ENCODE measurements around the gene GLRB.
"Not testable (repeated sequence)": the region's sequence is repeated elsewhere in the genome, so short reads cannot be mapped to it uniquely, and the experiment has no call there.

The GLRB gene

GRCh38 chr4:157075811-157076577 lies at the start of gene GLRB:
GLRB (plus strand) TSS chr4:157076150; CDS start chr4:157078025, 1,875 bp downstream.
- no peak for DNase-seq

- no peak for DNase-seq
Measured at GRCh38 chr4:157035471-157035870, 40.5 kb upstream of the GLRB start.

DNA sequence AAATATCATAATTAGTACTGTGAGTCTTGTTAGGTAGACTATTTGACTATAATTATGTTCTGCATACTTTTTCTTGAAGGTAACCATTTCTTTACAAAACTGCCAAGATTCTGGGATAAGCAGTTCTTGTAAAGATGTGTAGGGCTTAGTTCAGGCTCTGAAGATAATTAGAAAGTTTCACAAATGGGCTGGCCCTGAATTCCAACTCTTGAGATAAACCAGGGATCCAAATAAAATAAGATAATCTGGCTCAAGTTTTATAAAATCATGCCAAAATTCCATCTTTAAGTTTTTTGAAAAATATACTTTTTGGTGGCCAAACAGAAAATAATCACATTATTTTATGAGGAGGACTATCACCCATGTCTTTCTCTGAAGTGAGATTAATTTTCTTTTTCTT lies 35.5 kb upstream of the GLRB start:
- no peak for DNase-seq

GRCh38 chr4:157043131-157043530 lies 32.8 kb upstream of the GLRB start:
- DNase-seq: peak; percentile 1 to 44

- DNase-seq: peak in 1 of 2 experiments; percentile 59
Measured at GRCh38 chr4:157045507-157046127, 30.3 kb upstream of the GLRB start.

- DNase-seq: no peak
Measured at GRCh38 chr4:157048248-157048647, 27.7 kb upstream of the GLRB start.

GRCh38 chr4:157050561-157050960 lies 25.4 kb upstream of the GLRB start:
- no peak for DNase-seq

DNA sequence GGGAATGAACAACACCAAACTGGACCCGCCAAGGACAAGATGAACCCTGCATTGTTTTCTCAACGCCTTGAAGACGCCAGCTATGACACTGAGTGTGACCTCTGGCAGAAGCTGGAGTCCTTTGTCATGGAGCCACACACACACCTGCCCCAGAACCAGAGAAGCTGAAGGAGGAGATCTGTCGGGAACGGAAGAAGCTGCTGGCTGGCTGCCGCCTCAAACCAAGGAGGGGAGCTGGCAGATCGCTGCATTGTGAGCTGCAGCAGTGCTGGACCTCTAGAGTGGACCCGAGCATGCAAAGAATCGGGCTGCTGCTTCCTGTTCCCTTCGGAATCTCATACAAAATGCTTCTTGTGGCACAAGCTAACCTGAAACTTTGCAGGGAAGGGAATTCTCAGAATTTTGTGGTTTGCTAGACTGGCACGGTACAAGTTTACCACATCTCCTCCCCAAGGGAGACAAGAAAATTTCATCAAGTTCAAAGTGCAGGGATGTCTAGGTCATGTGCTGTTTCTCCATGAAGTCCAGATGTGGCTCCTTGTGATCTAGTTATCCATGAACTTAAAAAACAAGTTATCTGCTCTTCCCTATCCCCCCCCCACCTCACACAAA lies 23.4 kb upstream of the GLRB start:
- no peak for DNase-seq

GRCh38 chr4:157057218-157057617 lies 18.7 kb upstream of the GLRB start:
- DNase-seq: no peak

GRCh38 chr4:157058899-157059298 lies 17.1 kb upstream of the GLRB start:
- DNase-seq: not testable (repeated sequence)

GRCh38 chr4:157072002-157072401 lies 3.9 kb upstream of the GLRB start:
- DNase-seq: peak in 1 of 2 experiments; percentile 10

DNA sequence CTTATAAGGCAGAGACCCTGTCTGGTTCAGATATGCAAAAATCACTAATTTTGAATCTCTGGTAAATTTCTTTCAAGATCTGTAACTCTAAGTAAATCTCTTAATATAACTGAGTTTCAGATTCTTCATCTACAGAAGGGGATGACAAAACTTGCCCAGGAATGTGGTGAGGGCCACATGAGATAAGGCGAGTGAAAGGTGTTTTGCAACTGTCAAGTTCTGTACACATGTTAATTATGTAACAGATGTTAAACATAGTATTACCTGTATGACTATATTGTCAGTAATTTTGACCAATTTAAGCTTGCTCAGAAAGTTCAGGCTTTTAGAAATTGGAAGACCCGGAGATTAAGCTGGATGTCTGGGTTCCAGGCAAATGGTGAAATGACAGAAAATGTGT lies 549 bp upstream of the GLRB start:
- no peak for DNase-seq

DNA sequence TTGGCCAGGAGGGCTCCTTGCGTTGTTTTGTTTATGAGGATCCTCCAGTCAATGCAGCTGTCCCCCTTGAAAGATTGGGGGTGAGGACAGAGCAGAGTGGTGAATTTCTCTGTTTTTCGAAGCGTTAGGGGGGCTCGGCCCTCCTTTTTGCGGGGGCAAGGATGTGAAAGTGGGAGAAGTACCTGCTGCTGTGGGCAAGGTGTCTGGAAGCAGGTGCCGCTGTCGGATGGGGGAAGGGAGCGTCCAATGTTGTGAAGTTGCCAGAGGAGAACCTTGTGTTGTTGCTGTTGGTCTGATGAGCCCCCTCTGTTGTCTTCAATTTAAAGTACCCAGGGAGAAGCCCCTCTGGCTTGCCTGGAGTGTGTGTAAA lies 613 bp downstream of the GLRB start:
- no peak for DNase-seq

DNA sequence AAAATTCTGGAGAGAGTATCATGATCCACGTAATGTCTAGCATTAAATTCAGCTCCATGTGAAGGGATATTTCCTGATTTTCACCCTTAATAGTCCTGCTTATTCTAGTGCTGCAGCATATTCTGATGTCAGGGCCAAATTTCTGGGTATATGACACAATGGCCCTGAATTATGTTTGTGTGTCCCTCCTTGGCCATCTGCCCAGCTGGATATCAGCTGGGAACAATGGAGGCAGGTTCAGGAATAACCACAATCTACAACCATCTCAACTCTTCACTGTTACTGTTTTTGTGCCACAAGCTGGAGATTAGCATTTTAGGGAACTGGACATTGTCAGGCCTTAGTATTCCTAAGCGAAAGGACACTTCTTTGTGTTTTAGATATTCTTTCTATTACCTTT lies 3.5 kb downstream of the GLRB start:
- DNase-seq: no peak

- DNase-seq: no peak
Measured at GRCh38 chr4:157080605-157081004, 4.7 kb downstream of the GLRB start.

GRCh38 chr4:157095716-157096115 lies 19.8 kb downstream of the GLRB start:
- no peak for DNase-seq

DNA sequence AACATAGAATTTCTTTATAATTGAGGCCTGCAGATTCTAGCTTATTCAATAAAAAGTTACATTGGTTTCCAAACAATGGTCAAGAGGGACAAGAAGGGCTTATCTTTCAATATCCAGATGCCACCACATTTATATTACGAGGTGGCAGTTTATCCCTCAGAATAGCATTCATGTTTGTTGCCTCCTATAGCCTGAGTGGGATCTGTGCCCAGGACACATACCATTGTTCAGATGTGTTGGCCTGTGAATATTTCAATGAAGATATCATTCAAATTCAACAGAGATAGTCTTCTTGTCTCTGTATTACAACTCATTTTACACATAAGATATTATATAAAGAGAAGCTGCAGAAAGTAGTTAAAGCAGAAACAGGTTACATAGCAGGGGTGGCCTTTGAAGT lies 20.5 kb downstream of the GLRB start:
- DNase-seq: no peak

GRCh38 chr4:157099506-157099905 lies 23.6 kb downstream of the GLRB start:
- DNase-seq: no peak

GRCh38 chr4:157104541-157104940 lies 28.6 kb downstream of the GLRB start:
- no peak for DNase-seq

- no peak for DNase-seq
Measured at GRCh38 chr4:157114671-157115070, 38.7 kb downstream of the GLRB start.

DNA sequence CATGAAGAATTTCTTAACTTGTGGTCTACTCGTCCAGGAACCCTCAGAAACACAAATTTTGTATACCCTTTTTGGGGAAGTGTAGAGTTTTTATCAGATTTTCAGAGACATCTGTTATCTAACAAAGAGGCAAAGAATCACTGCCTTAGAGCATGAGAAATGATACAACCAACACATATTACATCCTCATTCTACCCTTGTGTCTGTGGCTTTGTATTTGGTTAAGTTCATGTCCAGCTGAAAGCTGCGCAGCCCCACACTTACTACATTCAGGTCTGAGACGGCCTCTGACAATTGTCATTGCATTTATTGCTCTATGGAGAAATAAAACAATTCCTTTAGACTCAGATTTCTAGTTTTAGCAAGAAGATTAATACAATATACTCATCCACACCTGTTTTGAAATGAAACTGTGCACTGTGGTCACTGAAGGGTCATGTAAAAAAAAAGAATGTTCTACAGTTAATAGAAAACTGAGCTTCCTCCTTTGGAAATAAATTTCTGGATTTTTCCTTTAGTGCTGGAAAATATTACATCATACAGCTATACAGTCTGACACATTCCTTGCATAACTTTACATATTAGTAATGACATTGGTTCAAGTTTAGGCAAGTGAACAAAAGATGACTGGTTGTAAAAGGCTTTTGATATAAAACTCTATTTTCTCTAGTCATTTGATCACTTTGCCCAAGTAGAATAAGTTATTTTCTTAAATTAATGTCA lies 39.8 kb downstream of the GLRB start:
- peak in 1 of 2 experiments; percentile 53 for DNase-seq

- DNase-seq: no peak
Measured at GRCh38 chr4:157121401-157121800, 45.5 kb downstream of the GLRB start.

GRCh38 chr4:157127571-157127970 lies 51.6 kb downstream of the GLRB start:
- no peak for DNase-seq

- DNase-seq: peak in 1 of 2 experiments; percentile 35
Measured at GRCh38 chr4:157128395-157128794, 52.4 kb downstream of the GLRB start.
